HCT116 (cell line): ENCODE results near the gene ZNF493.

Experiments used
- POLR2A ChIP-seq: IDR thresholded peaks from 2 replicates; pipeline ENCODE4 v1.7.0; 2011; ENCODE audit warnings: borderline replicate concordance; ENCODE audit not compliant: insufficient read depth, insufficient read length; ENCODE audit errors: extremely low read depth
- POLR2AphosphoS5 ChIP-seq: IDR thresholded peaks from 2 replicates; pipeline ENCODE4 v1.6.1; 2011; ENCODE audit warnings: mild to moderate bottlenecking, low read depth, low read length, moderate library complexity
- ZNF274 ChIP-seq: fragments of 200-500 bp; sonication (Bioruptor generic); IDR thresholded peaks from 2 replicates; pipeline ENCODE4 v1.6.1; 2014; ENCODE audit warnings: mild to moderate bottlenecking, low read depth, low read length, inconsistent platforms
- TF ChIP-seq, protein P1 (sequence below), 3 experiments: fragments of 200-600 bp in 1 of 3; sonication (generic) in 1 of 3; IDR thresholded peaks in 2 of 3; conservative IDR thresholded peaks in 1 of 3; 2 replicates each; pipeline ENCODE4 v1.5.1; 2012 to 2017; ENCODE audit warnings: low read depth in 2 of 3, low read length in 2 of 3, antibody characterized with exemption in 1 of 3, borderline replicate concordance in 1 of 3, control low read depth in 1 of 3, mild to moderate bottlenecking in 1 of 3, mixed read lengths in 1 of 3, mixed run types in 1 of 3, moderate library complexity in 1 of 3; ENCODE audit not compliant: insufficient read depth in 1 of 3

DNA sequence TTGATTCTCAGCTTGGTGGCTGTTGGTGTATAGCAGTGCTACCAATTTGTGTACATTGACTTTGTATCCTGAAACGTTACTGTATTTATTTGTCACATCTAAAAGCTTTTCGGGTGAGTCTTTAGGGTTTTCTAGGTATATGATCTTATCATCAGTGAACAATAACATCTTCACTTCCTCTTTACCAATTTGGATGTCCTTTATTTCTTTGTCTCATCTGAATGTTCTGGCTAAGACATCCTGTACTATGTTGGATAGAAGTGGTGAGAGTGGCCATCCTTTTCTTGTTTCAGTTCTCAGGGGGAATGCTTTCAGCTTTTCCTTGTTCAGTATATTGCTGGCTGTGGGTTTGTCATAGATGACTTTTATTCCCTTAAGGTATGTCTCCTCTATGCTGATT is 44.1 kb upstream of the ZNF493 start:
- TF ChIP-seq, protein P1, sequence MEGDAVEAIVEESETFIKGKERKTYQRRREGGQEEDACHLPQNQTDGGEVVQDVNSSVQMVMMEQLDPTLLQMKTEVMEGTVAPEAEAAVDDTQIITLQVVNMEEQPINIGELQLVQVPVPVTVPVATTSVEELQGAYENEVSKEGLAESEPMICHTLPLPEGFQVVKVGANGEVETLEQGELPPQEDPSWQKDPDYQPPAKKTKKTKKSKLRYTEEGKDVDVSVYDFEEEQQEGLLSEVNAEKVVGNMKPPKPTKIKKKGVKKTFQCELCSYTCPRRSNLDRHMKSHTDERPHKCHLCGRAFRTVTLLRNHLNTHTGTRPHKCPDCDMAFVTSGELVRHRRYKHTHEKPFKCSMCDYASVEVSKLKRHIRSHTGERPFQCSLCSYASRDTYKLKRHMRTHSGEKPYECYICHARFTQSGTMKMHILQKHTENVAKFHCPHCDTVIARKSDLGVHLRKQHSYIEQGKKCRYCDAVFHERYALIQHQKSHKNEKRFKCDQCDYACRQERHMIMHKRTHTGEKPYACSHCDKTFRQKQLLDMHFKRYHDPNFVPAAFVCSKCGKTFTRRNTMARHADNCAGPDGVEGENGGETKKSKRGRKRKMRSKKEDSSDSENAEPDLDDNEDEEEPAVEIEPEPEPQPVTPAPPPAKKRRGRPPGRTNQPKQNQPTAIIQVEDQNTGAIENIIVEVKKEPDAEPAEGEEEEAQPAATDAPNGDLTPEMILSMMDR (IDR thresholded peaks at IDR 0.05 in 2 of 3, conservative IDR thresholded peaks at IDR 0.05 in 1 of 3; ENCODE audit: borderline replicate concordance in 1 of 3, insufficient read depth in 1 of 3, low read depth in 2 of 3, low read length in 2 of 3), result no peak
- no peak for TF ChIP-seq POLR2A
- TF ChIP-seq POLR2AphosphoS5, result no peak
- TF ChIP-seq ZNF274, result no peak
